ENCODE measurements around the gene C9orf152. TPM values are rescaled to one million over a fixed set of nuclear protein-coding genes. Genes with fewer than 3 reads are reported as not detected.

C9orf152 gene
- total RNA-seq, 3 donors from 2014 or later: 20.4 to 69.4 (median 42.9) TPM

DNA sequence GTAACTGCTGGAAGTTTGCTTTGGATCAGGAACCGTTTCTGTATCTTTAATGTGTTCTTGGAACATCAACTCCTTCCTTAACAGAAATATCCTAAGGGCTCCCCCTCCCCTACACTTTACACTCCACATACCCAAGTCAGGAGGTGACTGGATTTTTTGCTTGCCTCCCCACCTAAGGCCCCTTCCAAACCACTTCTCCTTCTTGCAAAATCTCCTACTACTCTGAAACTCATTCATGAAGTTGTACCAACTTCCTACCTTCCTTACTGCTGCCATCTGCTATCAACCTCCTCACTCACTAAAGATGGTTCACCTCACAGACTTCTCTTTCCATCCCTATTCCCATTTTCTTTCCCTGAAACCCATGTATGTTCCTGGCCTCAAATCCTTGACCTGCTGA is 32.2 kb upstream of the C9orf152 start:
- ATAC-seq (no peak), DNase-seq (no peak)
- TF ChIP-seq, protein P1, sequence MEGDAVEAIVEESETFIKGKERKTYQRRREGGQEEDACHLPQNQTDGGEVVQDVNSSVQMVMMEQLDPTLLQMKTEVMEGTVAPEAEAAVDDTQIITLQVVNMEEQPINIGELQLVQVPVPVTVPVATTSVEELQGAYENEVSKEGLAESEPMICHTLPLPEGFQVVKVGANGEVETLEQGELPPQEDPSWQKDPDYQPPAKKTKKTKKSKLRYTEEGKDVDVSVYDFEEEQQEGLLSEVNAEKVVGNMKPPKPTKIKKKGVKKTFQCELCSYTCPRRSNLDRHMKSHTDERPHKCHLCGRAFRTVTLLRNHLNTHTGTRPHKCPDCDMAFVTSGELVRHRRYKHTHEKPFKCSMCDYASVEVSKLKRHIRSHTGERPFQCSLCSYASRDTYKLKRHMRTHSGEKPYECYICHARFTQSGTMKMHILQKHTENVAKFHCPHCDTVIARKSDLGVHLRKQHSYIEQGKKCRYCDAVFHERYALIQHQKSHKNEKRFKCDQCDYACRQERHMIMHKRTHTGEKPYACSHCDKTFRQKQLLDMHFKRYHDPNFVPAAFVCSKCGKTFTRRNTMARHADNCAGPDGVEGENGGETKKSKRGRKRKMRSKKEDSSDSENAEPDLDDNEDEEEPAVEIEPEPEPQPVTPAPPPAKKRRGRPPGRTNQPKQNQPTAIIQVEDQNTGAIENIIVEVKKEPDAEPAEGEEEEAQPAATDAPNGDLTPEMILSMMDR (IDR thresholded peaks at IDR 0.05): no peak
- Histone ChIP-seq H3K4me1 (ENCODE audit: low read depth) (no peaks in the 10 kb centered on the region), H3K36me3 (ENCODE audit: low read depth) (no peaks in the 10 kb centered on the region), H3K4me3 (no peak overlapping the region), H3K9me3 (no peaks in the 10 kb centered on the region)
- intact Hi-C loops (cut with DNase I, micrococcal nuclease): no loop called here

DNA sequence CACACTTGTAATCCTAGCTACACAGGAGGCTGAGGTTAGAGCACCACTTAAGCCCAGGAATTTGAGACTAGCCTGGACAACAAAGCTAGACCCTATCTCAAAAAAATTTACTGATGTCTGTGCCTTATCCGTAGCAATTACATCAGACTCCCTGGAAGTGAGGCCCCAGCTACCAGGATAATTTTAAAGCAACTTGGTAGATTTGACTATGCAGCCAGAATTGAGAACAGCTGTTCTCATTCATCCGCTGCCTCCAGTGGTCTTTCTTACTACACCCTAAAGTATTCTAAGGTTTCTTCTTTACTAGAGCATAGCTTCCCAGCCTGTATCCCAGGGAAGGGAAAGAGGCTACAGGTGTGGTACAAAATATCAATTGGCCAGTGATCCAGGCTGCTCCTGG is 20.4 kb upstream of the C9orf152 start:
- no peaks in the 10 kb centered on the region for H3K9me3 ChIP-seq
- TF ChIP-seq, protein P1 (IDR thresholded peaks at IDR 0.05): no peak
- H3K4me3 ChIP-seq: no peak overlapping the region
- ATAC-seq (no peak), DNase-seq (no peak)
- no peaks in the 10 kb centered on the region for H3K4me1 ChIP-seq (ENCODE audit: low read depth)
- no peaks in the 10 kb centered on the region for H3K36me3 ChIP-seq (ENCODE audit: low read depth)
- intact Hi-C loops (cut with DNase I, micrococcal nuclease): no loop called here

DNA sequence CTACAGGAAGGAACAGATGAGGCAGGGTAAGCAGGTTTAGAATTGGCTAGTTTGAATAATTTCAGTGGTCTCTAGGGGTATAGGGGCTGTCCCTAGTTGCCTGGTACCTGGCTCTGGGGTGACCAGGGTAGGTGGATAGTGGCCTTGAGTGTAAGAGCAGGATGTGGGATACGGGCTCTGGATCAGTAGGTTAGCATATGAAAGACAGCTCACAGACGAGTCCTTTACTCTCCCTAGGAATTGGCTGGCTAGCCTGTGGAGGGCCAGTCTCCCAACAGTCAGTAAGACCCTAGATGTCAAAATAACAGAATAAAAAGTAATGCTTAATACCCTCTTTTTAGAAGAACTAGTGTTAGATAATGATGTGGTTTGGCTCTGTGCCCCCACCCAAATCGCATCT is 16.6 kb upstream of the C9orf152 start:
- DNase-seq (no peak), ATAC-seq (no peak)
- no peak overlapping the region for H3K4me3 ChIP-seq
- H3K9me3 ChIP-seq: no peaks in the 10 kb centered on the region
- intact Hi-C loops (cut with DNase I, micrococcal nuclease): no loop called here
- TF ChIP-seq, protein P1 (IDR thresholded peaks at IDR 0.05): no peak
- H3K36me3 ChIP-seq (ENCODE audit: low read depth): no peaks in the 10 kb centered on the region
- peaks cover 10% of the 10 kb centered on the region for H3K4me1 ChIP-seq (ENCODE audit: low read depth)

DNA sequence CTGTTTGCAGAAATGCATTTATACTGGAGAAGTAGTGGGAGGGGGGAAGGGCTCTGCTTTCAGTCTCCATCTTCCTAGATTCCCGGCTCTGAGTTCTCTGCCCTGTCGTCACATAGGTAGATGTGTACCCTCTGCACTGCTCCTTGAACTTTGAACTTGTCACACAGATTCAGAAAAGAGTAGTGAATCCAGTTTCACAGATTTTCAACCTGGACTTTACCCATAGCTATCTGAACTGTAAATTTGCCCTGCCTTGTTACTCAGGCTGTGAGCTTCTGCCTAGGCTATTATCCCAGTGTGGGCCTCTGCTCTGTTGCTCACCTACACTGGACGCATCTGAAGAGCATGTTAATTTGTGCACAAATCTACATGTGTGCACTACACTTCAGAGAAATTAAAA is 12.8 kb upstream of the C9orf152 start:
- Histone ChIP-seq H3K4me1 (ENCODE audit: low read depth) (peaks cover 19% of the 10 kb centered on the region), H3K4me3 (no peak overlapping the region), H3K9me3 (no peaks in the 10 kb centered on the region), H3K36me3 (ENCODE audit: low read depth) (no peaks in the 10 kb centered on the region)
- TF ChIP-seq, protein P1 (IDR thresholded peaks at IDR 0.05): no peak
- DNase-seq (peak in 1 of 3 donors; percentile 67), ATAC-seq (peak; percentile 95)
- intact Hi-C loops (cut with DNase I, micrococcal nuclease): no loop called here

DNA sequence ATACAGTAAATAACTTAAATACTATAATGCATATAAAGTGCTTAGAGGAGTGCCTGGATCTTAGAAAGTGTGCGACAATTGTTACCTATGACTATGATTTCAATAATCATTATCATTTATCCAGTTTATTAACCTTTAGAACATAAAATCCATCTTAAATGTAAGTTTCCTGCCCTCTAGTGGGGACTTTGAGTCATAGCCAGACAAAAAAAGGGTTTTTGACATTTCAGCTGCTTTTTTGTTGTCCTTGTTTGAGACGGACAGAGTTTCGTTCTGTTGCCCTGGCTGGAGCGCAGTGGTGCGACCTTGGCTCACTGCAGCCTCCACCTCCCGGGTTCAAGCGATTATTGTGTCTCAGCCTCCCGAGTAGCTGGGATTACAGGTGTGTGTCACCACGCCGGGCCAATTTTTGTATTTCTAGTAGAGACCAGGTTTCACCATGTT is 9.7 kb upstream of the C9orf152 start:
- intact Hi-C loops (cut with DNase I, micrococcal nuclease): no loop called here
- no peak overlapping the region for H3K4me3 ChIP-seq
- no peaks in the 10 kb centered on the region for H3K9me3 ChIP-seq
- peaks cover 33% of the 10 kb centered on the region for H3K4me1 ChIP-seq (ENCODE audit: low read depth)
- TF ChIP-seq, protein P1 (IDR thresholded peaks at IDR 0.05): peak; percentile 55
- H3K36me3 ChIP-seq (ENCODE audit: low read depth): no peaks in the 10 kb centered on the region
- no peak for ATAC-seq
- DNase-seq: no peak
